Fibroblast of mammary gland (primary cell): ENCODE measurements around the gene SLC39A6.

Experiments used
- DNase-seq: peaks from one replicate; pipeline ENCODE4 v3.0.0-alpha.2; 2010; ENCODE audit warnings: low read depth
- H3K4me3 ChIP-seq: 2 replicates; pipeline ENCODE4 v1.5.1; 2011; ENCODE audit warnings: low read depth, mild to moderate bottlenecking, low read length, moderate library complexity; ENCODE audit not compliant: control insufficient read depth
- TF ChIP-seq, protein P1 (sequence below): conservative IDR thresholded peaks from 2 replicates; pipeline ENCODE4 v1.5.1; 2011; ENCODE audit warnings: low read depth, low read length, inconsistent platforms; ENCODE audit not compliant: control insufficient read depth, insufficient read depth

Gene SLC39A6

DNA sequence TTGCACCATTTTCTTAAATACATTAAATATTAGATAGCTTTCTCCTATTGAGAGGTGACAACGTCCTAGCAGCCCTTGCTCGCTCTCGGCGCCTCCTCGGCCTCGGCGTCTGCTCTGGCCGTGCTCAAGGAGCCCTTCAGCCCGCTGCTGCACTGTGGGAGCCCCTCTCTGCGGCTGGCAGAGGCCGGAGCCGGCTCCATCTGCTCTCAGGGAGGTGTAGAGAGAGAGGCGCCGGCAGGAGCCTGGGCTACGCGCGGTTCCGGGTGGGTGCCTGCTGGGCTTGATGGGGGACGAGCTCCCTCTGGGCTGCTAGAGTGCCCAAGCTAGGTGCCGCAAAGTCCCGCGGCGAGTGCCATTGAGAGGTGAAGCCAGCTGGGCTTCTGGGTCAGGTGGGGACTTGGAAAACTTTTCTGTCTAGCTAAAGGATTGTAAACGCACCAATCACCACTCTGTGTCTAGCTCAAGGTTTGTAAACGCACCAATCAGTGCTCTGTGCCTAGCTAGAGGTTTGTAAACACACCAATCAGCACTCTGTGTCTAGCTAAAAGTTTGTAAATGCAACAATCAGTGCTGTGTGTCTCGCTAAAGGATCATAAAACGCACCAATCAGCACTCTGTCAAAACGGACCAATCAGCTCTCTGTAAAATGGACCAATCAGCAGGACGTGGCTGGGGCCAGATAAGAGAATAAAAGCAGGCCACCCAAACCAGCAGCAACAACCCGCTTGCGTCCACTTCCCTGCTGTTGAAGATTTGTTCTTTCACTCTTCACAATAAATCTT lies 64.9 kb downstream of the SLC39A6 start:
- TF ChIP-seq, protein P1, sequence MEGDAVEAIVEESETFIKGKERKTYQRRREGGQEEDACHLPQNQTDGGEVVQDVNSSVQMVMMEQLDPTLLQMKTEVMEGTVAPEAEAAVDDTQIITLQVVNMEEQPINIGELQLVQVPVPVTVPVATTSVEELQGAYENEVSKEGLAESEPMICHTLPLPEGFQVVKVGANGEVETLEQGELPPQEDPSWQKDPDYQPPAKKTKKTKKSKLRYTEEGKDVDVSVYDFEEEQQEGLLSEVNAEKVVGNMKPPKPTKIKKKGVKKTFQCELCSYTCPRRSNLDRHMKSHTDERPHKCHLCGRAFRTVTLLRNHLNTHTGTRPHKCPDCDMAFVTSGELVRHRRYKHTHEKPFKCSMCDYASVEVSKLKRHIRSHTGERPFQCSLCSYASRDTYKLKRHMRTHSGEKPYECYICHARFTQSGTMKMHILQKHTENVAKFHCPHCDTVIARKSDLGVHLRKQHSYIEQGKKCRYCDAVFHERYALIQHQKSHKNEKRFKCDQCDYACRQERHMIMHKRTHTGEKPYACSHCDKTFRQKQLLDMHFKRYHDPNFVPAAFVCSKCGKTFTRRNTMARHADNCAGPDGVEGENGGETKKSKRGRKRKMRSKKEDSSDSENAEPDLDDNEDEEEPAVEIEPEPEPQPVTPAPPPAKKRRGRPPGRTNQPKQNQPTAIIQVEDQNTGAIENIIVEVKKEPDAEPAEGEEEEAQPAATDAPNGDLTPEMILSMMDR: no peak

DNA sequence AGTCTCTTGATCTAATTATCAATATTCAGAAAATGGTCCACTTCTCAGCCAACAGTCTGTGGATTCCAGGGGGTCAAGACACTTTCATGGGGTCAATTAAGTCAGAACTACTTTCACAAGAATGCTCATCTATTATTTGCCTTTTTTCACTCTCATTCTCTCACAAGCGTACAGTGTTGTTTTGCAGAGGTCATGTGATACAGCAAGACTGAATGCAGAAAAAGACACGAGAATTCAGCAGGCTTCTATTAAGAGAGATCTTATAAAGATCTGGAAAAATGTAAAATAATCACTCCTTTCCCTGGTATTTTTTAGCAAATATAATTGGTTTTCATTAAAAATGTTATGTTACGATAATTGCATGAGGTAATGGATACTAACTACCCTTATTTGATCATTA lies 70.5 kb downstream of the SLC39A6 start:
- H3K4me3 ChIP-seq: no peak overlapping the region
- no peak for DNase-seq
- TF ChIP-seq, protein P1: no peak

More for the DNA sequence above, 64.9 kb downstream of the SLC39A6 start:
- DNase-seq: no peak
- no peak overlapping the region for H3K4me3 ChIP-seq
